DND-41 (cell line): ENCODE measurements around the gene STX12.
A peak's percentile ranks its signal among the peaks of the same experiment; 100 is the strongest.
"Not testable (repeated sequence)": the region's sequence is repeated elsewhere in the genome, so short reads cannot be mapped to it uniquely, and the experiment has no call there.

Source experiments
- ATAC-seq: fragments of 200-7000 bp; cut with Tn5 transposase; 3 replicates; pipeline ENCODE4 v1.9.1; 2021; ENCODE audit warnings: low read depth; ENCODE audit not compliant: insufficient read depth
- DNase-seq: peaks from one replicate; pipeline ENCODE4 v3.0.0-alpha.2; 2020
- H2AFZ ChIP-seq: 2 replicates; pipeline ENCODE4 v1.6.0; 2012; ENCODE audit warnings: low read depth, low read length
- H3K27ac ChIP-seq: 2 replicates; pipeline ENCODE4 v1.5.1; 2012; ENCODE audit warnings: low read length, inconsistent platforms
- H3K27me3 ChIP-seq: fragments of 200-600 bp; sonication (generic); 2 replicates; pipeline ENCODE4 v1.6.0; 2012; ENCODE audit warnings: low read length, mild to moderate bottlenecking, inconsistent platforms; ENCODE audit not compliant: insufficient read depth, poor library complexity
- H3K36me3 ChIP-seq: 2 replicates; pipeline ENCODE4 v1.5.1; 2012; ENCODE audit warnings: low read length, inconsistent platforms; ENCODE audit not compliant: insufficient read depth
- H3K4me1 ChIP-seq: 2 replicates; pipeline ENCODE4 v1.5.1; 2012; ENCODE audit warnings: mild to moderate bottlenecking, low read length; ENCODE audit not compliant: insufficient read depth
- H3K4me2 ChIP-seq: 2 replicates; pipeline ENCODE4 v1.6.0; 2012; ENCODE audit warnings: mild to moderate bottlenecking, moderate library complexity, low read length, inconsistent platforms; ENCODE audit not compliant: insufficient read depth
- H3K4me3 ChIP-seq, 2 experiments: fragments of 200-600 bp in 1 of 2; shearing (Covaris generic) in 1 of 2; 2 replicates each; pipeline ENCODE4 v1.5.1; 2012 to 2016; ENCODE audit warnings: inconsistent platforms in 2 of 2, low read length in 2 of 2, mild to moderate bottlenecking in 2 of 2, low read depth in 1 of 2, moderate library complexity in 1 of 2
- H3K79me2 ChIP-seq: 2 replicates; pipeline ENCODE4 v1.6.0; 2012; ENCODE audit warnings: low read length, inconsistent platforms; ENCODE audit not compliant: insufficient read depth
- H3K9ac ChIP-seq: 2 replicates; pipeline ENCODE4 v1.6.0; 2012; ENCODE audit warnings: low read depth, mild to moderate bottlenecking, inconsistent platforms, low read length, moderate library complexity
- H3K9me3 ChIP-seq: 2 replicates; pipeline ENCODE4 v1.5.1; 2012; ENCODE audit warnings: low read length, moderate library complexity, mild to moderate bottlenecking, inconsistent platforms; ENCODE audit not compliant: insufficient read depth, severe bottlenecking
- H4K20me1 ChIP-seq: 2 replicates; pipeline ENCODE4 v1.6.0; 2012; ENCODE audit warnings: low read length; ENCODE audit not compliant: insufficient read depth
- EZH2 ChIP-seq: IDR thresholded peaks from 3 replicates; pipeline ENCODE4 v1.6.1; 2012; ENCODE audit warnings: borderline replicate concordance, low read depth, mild to moderate bottlenecking, moderate library complexity, low read length, inconsistent platforms; ENCODE audit not compliant: severe bottlenecking
- TF ChIP-seq, protein P1 (sequence below): IDR thresholded peaks from 2 replicates; pipeline ENCODE4 v1.5.1; 2012; ENCODE audit warnings: borderline replicate concordance, low read length, moderate library complexity, mild to moderate bottlenecking; ENCODE audit not compliant: poor library complexity, severe bottlenecking; ENCODE audit errors: extremely low read depth

The STX12 gene

DNA sequence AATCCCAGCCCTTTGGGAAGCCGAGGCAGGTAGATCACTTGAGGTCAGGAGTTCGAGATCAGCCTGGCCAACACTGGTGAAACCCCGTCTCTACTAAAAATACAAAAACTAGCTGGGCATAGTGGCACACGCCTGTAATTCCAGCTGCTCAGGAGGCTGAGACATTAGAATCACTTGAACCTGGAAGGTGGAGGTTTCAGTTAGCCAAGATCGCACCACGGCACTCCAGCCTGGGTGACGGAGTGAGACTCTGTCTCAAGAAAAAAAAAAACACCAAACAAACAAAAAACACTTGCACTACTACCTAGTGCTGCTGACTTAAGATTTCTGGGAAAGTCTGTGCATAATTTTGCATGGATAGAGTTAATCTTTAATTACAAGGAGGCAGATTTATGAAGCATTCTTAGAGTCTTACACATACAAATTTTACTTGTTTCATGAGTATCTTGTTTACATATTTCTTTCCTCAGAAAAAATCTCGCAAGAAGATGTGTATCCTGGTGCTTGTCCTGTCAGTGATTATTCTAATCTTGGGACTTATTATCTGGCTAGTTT is 48.8 kb downstream of the STX12 start:
- Histone ChIP-seq H3K79me2 (no peaks in the 10 kb centered on the region), H4K20me1 (no peaks in the 10 kb centered on the region), H3K4me1 (no peaks in the 10 kb centered on the region), H3K4me2 (no peak overlapping the region), H2AFZ (no peak overlapping the region), H3K4me3 (no peak overlapping the region), H3K27me3 (no peaks in the 10 kb centered on the region), H3K27ac (no peak overlapping the region), H3K36me3 (peaks cover 44% of the 10 kb centered on the region), H3K9me3 (no peaks in the 10 kb centered on the region), H3K9ac (no peak overlapping the region)
- no peak for DNase-seq
- no peak for ATAC-seq
- TF ChIP-seq, protein P1, sequence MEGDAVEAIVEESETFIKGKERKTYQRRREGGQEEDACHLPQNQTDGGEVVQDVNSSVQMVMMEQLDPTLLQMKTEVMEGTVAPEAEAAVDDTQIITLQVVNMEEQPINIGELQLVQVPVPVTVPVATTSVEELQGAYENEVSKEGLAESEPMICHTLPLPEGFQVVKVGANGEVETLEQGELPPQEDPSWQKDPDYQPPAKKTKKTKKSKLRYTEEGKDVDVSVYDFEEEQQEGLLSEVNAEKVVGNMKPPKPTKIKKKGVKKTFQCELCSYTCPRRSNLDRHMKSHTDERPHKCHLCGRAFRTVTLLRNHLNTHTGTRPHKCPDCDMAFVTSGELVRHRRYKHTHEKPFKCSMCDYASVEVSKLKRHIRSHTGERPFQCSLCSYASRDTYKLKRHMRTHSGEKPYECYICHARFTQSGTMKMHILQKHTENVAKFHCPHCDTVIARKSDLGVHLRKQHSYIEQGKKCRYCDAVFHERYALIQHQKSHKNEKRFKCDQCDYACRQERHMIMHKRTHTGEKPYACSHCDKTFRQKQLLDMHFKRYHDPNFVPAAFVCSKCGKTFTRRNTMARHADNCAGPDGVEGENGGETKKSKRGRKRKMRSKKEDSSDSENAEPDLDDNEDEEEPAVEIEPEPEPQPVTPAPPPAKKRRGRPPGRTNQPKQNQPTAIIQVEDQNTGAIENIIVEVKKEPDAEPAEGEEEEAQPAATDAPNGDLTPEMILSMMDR: no peak
- no peak for TF ChIP-seq EZH2

DNA sequence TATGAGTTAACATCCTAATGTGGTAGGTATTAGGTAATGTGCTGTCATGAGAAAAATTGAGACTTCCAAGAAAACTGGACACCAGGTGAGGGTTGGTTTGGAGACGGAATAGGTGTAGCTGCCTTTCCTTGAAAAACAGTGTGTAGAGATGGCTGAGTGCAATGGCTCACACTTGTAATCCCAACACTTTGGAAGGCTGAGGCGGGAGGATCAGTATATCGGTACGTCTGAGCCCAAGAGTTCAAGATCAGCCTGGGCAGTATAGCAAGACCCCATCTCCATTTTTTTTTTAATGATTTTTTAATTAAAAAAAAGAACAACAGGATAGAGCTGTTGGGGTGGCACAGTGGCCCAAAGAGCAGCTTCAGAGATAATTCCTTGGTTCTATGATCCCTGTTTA is 50.8 kb downstream of the STX12 start:
- Histone ChIP-seq H3K36me3 (peaks cover 26% of the 10 kb centered on the region; the same call in 1 of the 2 replicates), H2AFZ (no peak overlapping the region), H3K27me3 (no peaks in the 10 kb centered on the region), H3K9me3 (no peaks in the 10 kb centered on the region), H4K20me1 (no peaks in the 10 kb centered on the region), H3K4me3 (no peak overlapping the region), H3K4me1 (no peaks in the 10 kb centered on the region), H3K9ac (no peak overlapping the region), H3K4me2 (no peak overlapping the region), H3K79me2 (no peaks in the 10 kb centered on the region), H3K27ac (no peak overlapping the region)
- TF ChIP-seq EZH2: no peak
- TF ChIP-seq, protein P1: no peak
- ATAC-seq: no peak
- no peak for DNase-seq

DNA sequence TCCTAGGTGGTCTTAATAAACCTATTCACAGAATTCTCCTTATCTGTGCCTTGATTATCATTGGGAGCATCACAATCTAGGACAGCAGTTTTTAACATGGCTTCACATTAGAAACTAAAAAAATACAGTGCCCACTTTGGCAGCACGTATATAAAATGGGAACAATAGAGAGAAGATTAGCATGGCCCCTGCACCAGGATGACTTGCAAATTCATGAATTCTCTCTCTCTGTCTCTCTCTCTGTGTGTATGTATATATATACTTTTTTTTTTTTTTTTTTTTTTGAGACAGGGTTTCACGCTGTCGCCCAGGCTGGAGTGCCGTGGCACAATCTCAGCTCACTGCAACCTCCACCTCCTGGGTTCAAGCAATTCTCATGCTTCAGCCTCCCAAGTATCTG is 51.4 kb downstream of the STX12 start:
- no peak overlapping the region for H3K9ac ChIP-seq
- no peak for ATAC-seq
- no peak overlapping the region for H3K4me2 ChIP-seq
- no peaks in the 10 kb centered on the region for H3K9me3 ChIP-seq
- H4K20me1 ChIP-seq: no peaks in the 10 kb centered on the region
- peaks cover 22% of the 10 kb centered on the region; the same call in 1 of the 2 replicates for H3K36me3 ChIP-seq
- H3K79me2 ChIP-seq: no peaks in the 10 kb centered on the region
- no peak overlapping the region for H3K4me3 ChIP-seq
- no peak for DNase-seq
- no peak overlapping the region for H3K27ac ChIP-seq
- no peaks in the 10 kb centered on the region for H3K4me1 ChIP-seq
- H3K27me3 ChIP-seq: no peaks in the 10 kb centered on the region
- no peak overlapping the region for H2AFZ ChIP-seq
- TF ChIP-seq, protein P1: no peak
- no peak for TF ChIP-seq EZH2

DNA sequence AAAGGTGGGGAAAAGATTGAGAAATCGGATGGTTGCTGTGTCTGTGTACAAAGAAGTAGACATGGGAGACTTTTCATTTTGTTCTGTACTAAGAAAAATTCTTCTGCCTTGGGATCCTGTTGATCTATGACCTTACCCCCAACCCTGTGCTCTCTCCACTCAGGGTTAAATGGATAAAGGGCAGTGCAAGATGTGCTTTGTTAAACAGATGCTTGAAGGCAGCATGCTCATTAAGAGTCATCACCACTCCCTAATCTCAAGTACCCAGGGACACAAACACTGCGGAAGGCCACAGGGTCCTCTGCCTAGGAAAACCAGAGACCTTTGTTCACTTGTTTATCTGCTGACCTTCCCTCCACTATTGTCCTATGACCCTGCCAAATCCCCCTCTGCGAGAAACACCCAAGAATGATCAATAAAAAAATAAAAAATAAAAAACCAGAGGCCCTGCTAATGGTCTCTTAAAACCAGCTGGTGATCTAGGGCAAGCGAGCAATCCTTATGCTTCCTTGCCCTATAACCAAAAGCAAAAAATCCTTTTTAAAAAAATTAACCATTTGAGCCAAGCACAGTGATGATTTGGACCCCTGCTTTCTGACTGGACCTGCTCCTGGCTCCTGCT is 56.4 kb downstream of the STX12 start:
- Histone ChIP-seq H3K36me3 (peaks cover 18% of the 10 kb centered on the region), H3K4me3 (peak overlapping the region in 1 of 2 experiments; percentile 99; a peak in 2 of 4 replicates), H2AFZ (peak overlapping the region; percentile 89; the same call in 1 of the 2 replicates), H3K9ac (peak overlapping the region; percentile 92), H3K79me2 (peaks cover 41% of the 10 kb centered on the region), H3K4me2 (peak overlapping the region; percentile 70), H4K20me1 (peaks cover 11% of the 10 kb centered on the region; the same call in 1 of the 2 replicates), H3K4me1 (peaks cover 39% of the 10 kb centered on the region), H3K27ac (peak overlapping the region; percentile 79)
- DNase-seq, ATAC-seq, H3K9me3 ChIP-seq, H3K27me3 ChIP-seq: not testable (repeated sequence)
